ENCODE measurements around the gene SOCS2. TPM values are rescaled to one million over a fixed set of nuclear protein-coding genes. Genes with fewer than 3 reads are reported as not detected.

The SOCS2 gene
- total RNA-seq, 1 experiment from 2014 or later, result 57.2 TPM

DNA sequence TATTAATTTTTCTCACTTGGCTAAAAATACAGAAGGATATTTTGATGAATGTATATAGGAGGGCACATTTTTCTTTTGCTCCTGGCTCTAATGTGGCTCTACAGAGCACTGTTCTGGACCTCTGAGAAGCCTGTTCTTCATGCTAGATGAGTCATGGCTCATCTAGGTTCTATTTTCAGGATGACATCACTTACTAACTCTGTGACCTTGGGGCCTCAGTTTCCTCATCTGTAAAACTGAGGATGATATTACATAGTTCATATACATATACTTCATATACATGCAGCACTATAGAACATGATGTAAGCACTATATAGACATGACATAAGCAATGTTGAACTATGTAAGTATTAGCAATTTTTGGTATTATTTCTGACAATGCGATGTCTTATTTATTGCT lies 35.8 kb downstream of the SOCS2 start:
- Histone ChIP-seq H3K56ac (ENCODE audit: insufficient read length, low read depth, low read length) (no peak overlapping the region), H3K18ac (ENCODE audit: insufficient read length, low read depth, low read length) (no peak overlapping the region), H2AFZ (ENCODE audit: low read length) (no peak overlapping the region), H3K4ac (ENCODE audit: low read depth, low read length) (no peak overlapping the region), H3K27me3 (ENCODE audit: insufficient read depth, low read length) (no peaks in the 10 kb centered on the region), H2BK120ac (ENCODE audit: low read depth, low read length, poor library complexity, severe bottlenecking) (no peak overlapping the region), H4K8ac (replicated peaks; ENCODE audit: insufficient read length, low read depth, low read length) (no peak overlapping the region), H3T11ph (ENCODE audit: low read length) (no peak overlapping the region), H2AK5ac (ENCODE audit: insufficient read length, low read length) (no peak overlapping the region), H2BK20ac (ENCODE audit: low read depth, low read length, poor library complexity, severe bottlenecking) (no peak overlapping the region), H3K79me2 (ENCODE audit: insufficient read depth, low read length) (no peaks in the 10 kb centered on the region), H3K14ac (ENCODE audit: insufficient read depth, low read length) (no peak overlapping the region), H2BK5ac (ENCODE audit: insufficient read length, low read length) (no peak overlapping the region), H3K23ac (ENCODE audit: insufficient read length, low read depth, low read length) (no peak overlapping the region), H3K9ac (ENCODE audit: extremely low read depth, insufficient read length, low read length) (no peak overlapping the region), H2BK12ac (ENCODE audit: insufficient read length, low read depth, low read length) (no peak overlapping the region), H3K23me2 (ENCODE audit: insufficient read length, low read depth, low read length, poor library complexity, severe bottlenecking) (no peaks in the 10 kb centered on the region), H3K79me1 (ENCODE audit: insufficient read depth, low read depth, low read length, poor library complexity, severe bottlenecking) (no peaks in the 10 kb centered on the region), H3K4me1 (ENCODE audit: insufficient read depth, low read length) (no peaks in the 10 kb centered on the region; the same call in 1 of the 2 replicates), H3K27ac (ENCODE audit: insufficient read length, low read depth, low read length) (no peak overlapping the region), H3K9me3 (ENCODE audit: control insufficient read depth, low read depth, low read length) (no peaks in the 10 kb centered on the region), H4K5ac (ENCODE audit: insufficient read length, low read depth, low read length) (no peak overlapping the region), H2BK15ac (ENCODE audit: low read depth, low read length) (no peak overlapping the region), H4K20me1 (ENCODE audit: control insufficient read depth, insufficient read depth, insufficient read length) (no peaks in the 10 kb centered on the region), H4K91ac (ENCODE audit: insufficient read length, low read depth, low read length) (no peak overlapping the region), H3K4me2 (ENCODE audit: insufficient read depth, insufficient read length, low read length) (no peak overlapping the region)
- WGBS (ENCODE audit: extremely low coverage, insufficient read length, low lambda C conversion rate), result no CpG with 5 or more reads among the region's 1 CpG
- Mint-ChIP-seq H3K27me3 (ENCODE audit: low read depth) (no peaks in the 10 kb centered on the region), H3K4me3 (no peak overlapping the region), H3K36me3 (ENCODE audit: insufficient read depth in 1 of 3, low read depth in 3 of 3) (no peaks in the 10 kb centered on the region; a peak in 1 of 7 replicates), H3K4me1 (peaks cover 23 to 34% of the 10 kb centered on the region in 2 experiments), H3K9me3 (peaks cover 3 to 4% of the 10 kb centered on the region in 2 experiments; a peak in 3 of 5 replicates), H3K27ac (no peak overlapping the region)
- TF ChIP-seq, protein P1, sequence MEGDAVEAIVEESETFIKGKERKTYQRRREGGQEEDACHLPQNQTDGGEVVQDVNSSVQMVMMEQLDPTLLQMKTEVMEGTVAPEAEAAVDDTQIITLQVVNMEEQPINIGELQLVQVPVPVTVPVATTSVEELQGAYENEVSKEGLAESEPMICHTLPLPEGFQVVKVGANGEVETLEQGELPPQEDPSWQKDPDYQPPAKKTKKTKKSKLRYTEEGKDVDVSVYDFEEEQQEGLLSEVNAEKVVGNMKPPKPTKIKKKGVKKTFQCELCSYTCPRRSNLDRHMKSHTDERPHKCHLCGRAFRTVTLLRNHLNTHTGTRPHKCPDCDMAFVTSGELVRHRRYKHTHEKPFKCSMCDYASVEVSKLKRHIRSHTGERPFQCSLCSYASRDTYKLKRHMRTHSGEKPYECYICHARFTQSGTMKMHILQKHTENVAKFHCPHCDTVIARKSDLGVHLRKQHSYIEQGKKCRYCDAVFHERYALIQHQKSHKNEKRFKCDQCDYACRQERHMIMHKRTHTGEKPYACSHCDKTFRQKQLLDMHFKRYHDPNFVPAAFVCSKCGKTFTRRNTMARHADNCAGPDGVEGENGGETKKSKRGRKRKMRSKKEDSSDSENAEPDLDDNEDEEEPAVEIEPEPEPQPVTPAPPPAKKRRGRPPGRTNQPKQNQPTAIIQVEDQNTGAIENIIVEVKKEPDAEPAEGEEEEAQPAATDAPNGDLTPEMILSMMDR (conservative IDR thresholded peaks at IDR 0.05), result no peak
- DNase-seq, result no peak

Measured in H9 (cell line).